ENCODE results near the gene TECPR1.

GRCh38 chr7:98192781-98193457, 59.1 kb downstream of the TECPR1 start:
- no peak for TF ChIP-seq CTCF (IDR thresholded peaks at IDR 0.05; ENCODE audit: insufficient read depth, low read length)
- no peak for TF ChIP-seq GABPA (IDR thresholded peaks at IDR 0.05; ENCODE audit: low read depth)
- TF ChIP-seq REST (IDR thresholded peaks at IDR 0.05; ENCODE audit: insufficient replicate concordance, low read depth): no peak
- TF ChIP-seq POLR2AphosphoS5 (IDR thresholded peaks at IDR 0.05; ENCODE audit: low read depth): no peak
- TF ChIP-seq SPI1 (IDR thresholded peaks at IDR 0.05; ENCODE audit: borderline replicate concordance, low read depth): no peak
